PFSK-1 (cell line): Measurements from ENCODE around the gene FBXO28.

ENCODE experiments used
- POLR2AphosphoS5 ChIP-seq: IDR thresholded peaks from 2 replicates; pipeline ENCODE4 v1.6.1; 2012; ENCODE audit warnings: low read depth, mild to moderate bottlenecking, control low read depth, low read length, moderate library complexity
- SIN3A ChIP-seq: IDR thresholded peaks from 2 replicates; pipeline ENCODE4 v1.6.1; 2012; ENCODE audit warnings: mild to moderate bottlenecking, low read length, moderate library complexity, borderline replicate concordance; ENCODE audit not compliant: insufficient read depth
- TAF1 ChIP-seq: IDR thresholded peaks from 2 replicates; pipeline ENCODE4 v1.6.1; 2012; ENCODE audit warnings: low read length, control low read depth, borderline replicate concordance; ENCODE audit not compliant: insufficient read depth

DNA sequence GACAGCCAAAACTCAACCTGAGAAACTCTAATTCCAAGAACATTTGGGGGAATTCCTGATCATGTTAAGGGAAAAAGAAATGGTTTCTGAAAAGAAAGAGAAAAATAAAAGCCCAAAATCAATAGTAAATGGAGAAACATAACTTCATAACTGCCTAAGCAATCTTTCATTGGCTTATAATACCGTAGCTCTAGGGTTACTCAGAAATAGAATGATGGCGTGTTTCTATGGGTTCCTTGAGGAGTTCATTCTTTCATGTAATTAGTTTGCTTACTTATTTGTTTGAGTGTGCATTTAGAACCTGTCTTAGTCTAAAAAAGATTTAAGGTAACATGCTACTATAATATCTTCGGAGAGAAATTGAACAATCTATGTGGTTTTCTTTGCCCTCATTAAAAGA, 37.5 kb upstream of the FBXO28 start:
- TF ChIP-seq POLR2AphosphoS5: no peak
- TF ChIP-seq SIN3A: no peak
- no peak for TF ChIP-seq TAF1
